Caco-2 (cell line): ENCODE measurements around the gene FIZ1. TPM values are rescaled to one million over a fixed set of nuclear protein-coding genes. Genes with fewer than 3 reads are reported as not detected.

ENCODE experiments used
- BruUV-seq: library from RNA; stranded (reverse); fragments of 400-500 nt; replicated peaks from 2 replicates; lab custom pipeline; 2021; lab: Mats Ljungman, UMichigan
- CTCF ChIA-PET: fragments of 300-600 bp; sonication (Branson Sonifier 250); formaldehyde crosslinking; loops from one replicate; lab custom pipeline; 2022; ENCODE audit warnings: antibody characterized with exemption; lab: Charles Lee
- POLR2A ChIA-PET: fragments of 300-600 bp; sonication (Branson Sonifier 250); formaldehyde crosslinking; loops from one replicate; lab custom pipeline; 2022; ENCODE audit warnings: antibody characterized with exemption; lab: Charles Lee
- DNase-seq, 2 experiments: peaks; one replicate each; pipeline versions ENCODE4 v3.0.0 to v3.0.0-alpha.2; 2020 to 2022
- H3K27me3 ChIP-seq: replicated peaks from 2 replicates; pipeline ENCODE4 v1.6.0; 2011; ENCODE audit warnings: low read length; ENCODE audit not compliant: control insufficient read depth, insufficient read depth
- H3K36me3 ChIP-seq: 2 replicates; pipeline ENCODE4 v1.5.1; 2011; ENCODE audit warnings: low read length; ENCODE audit not compliant: control insufficient read depth, insufficient read depth
- H3K4me1 ChIP-seq: fragments of 250-450 bp; sonication (Bioruptor Pico); 2 replicates; pipeline ENCODE4 v1.5.1; 2020; ENCODE audit warnings: mild to moderate bottlenecking
- H3K4me3 ChIP-seq: 2 replicates; pipeline ENCODE4 v1.5.1; 2011; ENCODE audit warnings: low read depth, mild to moderate bottlenecking, control low read depth, low read length
- H3K9me3 ChIP-seq: fragments of 250-450 bp; sonication (Bioruptor Pico); 2 replicates; pipeline ENCODE4 v1.5.1; 2020; ENCODE audit warnings: mild to moderate bottlenecking, moderate library complexity
- H3K27ac Mint-ChIP-seq: one replicate; pipeline ENCODE4 v1.8.0; 2022; ENCODE audit warnings: mixed read lengths; ENCODE audit not compliant: unreplicated experiment
- H3K27me3 Mint-ChIP-seq: one replicate; pipeline ENCODE4 v1.8.0; 2022; ENCODE audit warnings: mixed read lengths; ENCODE audit not compliant: insufficient read depth, unreplicated experiment
- H3K36me3 Mint-ChIP-seq: one replicate; pipeline ENCODE4 v1.8.0; 2022; ENCODE audit warnings: mild to moderate bottlenecking, mixed read lengths; ENCODE audit not compliant: insufficient read depth, unreplicated experiment
- H3K4me1 Mint-ChIP-seq: one replicate; pipeline ENCODE4 v1.8.0; 2022; ENCODE audit warnings: low read depth, mixed read lengths; ENCODE audit not compliant: unreplicated experiment
- H3K4me3 Mint-ChIP-seq: one replicate; pipeline ENCODE4 v1.8.0; 2022; ENCODE audit warnings: mild to moderate bottlenecking, moderate library complexity, mixed read lengths; ENCODE audit not compliant: unreplicated experiment
- H3K9me3 Mint-ChIP-seq: one replicate; pipeline ENCODE4 v1.8.0; 2022; ENCODE audit warnings: mixed read lengths; ENCODE audit not compliant: unreplicated experiment
- CTCF ChIP-seq, 2 experiments: fragments of 200-600 bp in 1 of 2; IDR thresholded peaks; 1 replicate in 1 of 2; 2 replicates in 1 of 2; pipeline versions ENCODE4 v1.5.1 to v1.8.0; 2011 to 2022; ENCODE audit warnings: antibody characterized with exemption in 1 of 2, control low read depth in 1 of 2, inconsistent platforms in 1 of 2, low read depth in 1 of 2, low read length in 1 of 2, mild to moderate bottlenecking in 1 of 2, moderate library complexity in 1 of 2; ENCODE audit not compliant: insufficient read depth in 1 of 2, severe bottlenecking in 1 of 2, unreplicated experiment in 1 of 2
- intact Hi-C: fragments of 100-400 bp; cut with micrococcal nuclease; formaldehyde crosslinking; loops from one replicate; pipeline ENCODE4 v1.10.0; 2022; ENCODE audit not compliant: unreplicated experiment
- total RNA-seq: library from RNA; stranded (reverse); gene quantifications from 2 replicates; pipeline ENCODE4 v1.2.3, GENCODE V29; 2022

The FIZ1 gene
- total RNA-seq, 1 experiment from 2014 or later, result 27.2 TPM

- peaks cover 18% of the 10 kb centered on the region for H3K9me3 Mint-ChIP-seq
- no peak overlapping the region for H3K4me3 Mint-ChIP-seq
- H3K27me3 ChIP-seq, result no peaks in the 10 kb centered on the region
- H3K9me3 ChIP-seq, result no peaks in the 10 kb centered on the region
- no peak for TF ChIP-seq CTCF (IDR thresholded peaks at IDR 0.05; ENCODE audit: insufficient read depth in 1 of 2, low read depth in 1 of 2, low read length in 1 of 2, severe bottlenecking in 1 of 2, unreplicated experiment in 1 of 2)
- peak overlapping the region; percentile 65 for H3K27ac Mint-ChIP-seq
- no TSS peak for BruUV-seq
- H3K4me3 ChIP-seq, result no peak overlapping the region
- H3K4me1 Mint-ChIP-seq, result peaks cover 27% of the 10 kb centered on the region
- no peaks in the 10 kb centered on the region for H3K36me3 Mint-ChIP-seq
- H3K27me3 Mint-ChIP-seq, result no peaks in the 10 kb centered on the region
- H3K4me1 ChIP-seq, result peaks cover 39% of the 10 kb centered on the region
- intact Hi-C loops, result no loop called here
- no peaks in the 10 kb centered on the region for H3K36me3 ChIP-seq
- ChIA-PET POLR2A (interaction anchor here (0.6 kb wide), 1 partner anchor 389 kb away, joined by 19 read pairs; no protein-coding TSS in a partner anchor), CTCF (no interaction called here)
- DNase-seq, result no peak
These were observed 53.3 kb downstream of the FIZ1 start for GRCh38 chr19:55546011-55546410.

DNA sequence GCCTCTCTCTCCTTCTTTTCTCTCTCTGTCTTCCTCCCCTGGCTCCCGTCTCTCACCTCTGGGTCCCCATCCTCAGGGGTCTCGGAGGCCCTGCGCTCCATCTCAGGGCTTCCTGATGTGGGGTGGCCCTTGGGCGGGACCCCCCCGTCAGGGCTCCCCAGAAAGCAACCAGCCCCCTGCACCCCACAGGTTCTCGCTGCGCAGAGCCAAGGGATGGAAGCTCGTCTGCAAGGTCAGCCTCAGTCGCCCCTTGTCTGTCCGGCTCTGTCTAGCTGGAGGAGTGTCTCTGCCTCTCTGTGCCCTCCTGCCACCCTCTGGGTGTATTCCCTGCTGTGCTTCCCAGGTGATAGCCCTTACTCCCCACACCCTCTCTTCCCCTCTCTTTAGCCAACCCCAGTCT, 53.9 kb downstream of the FIZ1 start, which contains the start of gene SBK3:
Gene SBK3 (minus strand): TSS at position 101 of the 400 bp plus-strand sequence. CDS start 0 bp downstream, at position 101.
- no peak for DNase-seq
- Histone ChIP-seq H3K4me1 (peaks cover 39% of the 10 kb centered on the region), H3K4me3 (no peak within 1 kb of the TSS), H3K36me3 (no peaks in the 10 kb centered on the region), H3K9me3 (no peaks in the 10 kb centered on the region), H3K27me3 (no peaks in the 10 kb centered on the region)
- CTCF ChIA-PET, result interaction anchor here (0.8 kb wide), 1 partner anchor 59 kb away, joined by 3 read pairs; no protein-coding TSS in a partner anchor
- H3K27ac Mint-ChIP-seq, result peak within 1 kb of the TSS; percentile 65
- H3K4me3 Mint-ChIP-seq, result peak within 1 kb of the TSS; percentile 6
- H3K27me3 Mint-ChIP-seq, result no peaks in the 10 kb centered on the region
- no peak for TF ChIP-seq CTCF (IDR thresholded peaks at IDR 0.05; ENCODE audit: insufficient read depth in 1 of 2, low read depth in 1 of 2, low read length in 1 of 2, severe bottlenecking in 1 of 2, unreplicated experiment in 1 of 2)
- H3K4me1 Mint-ChIP-seq, result peaks cover 27% of the 10 kb centered on the region
- H3K36me3 Mint-ChIP-seq, result no peaks in the 10 kb centered on the region
- POLR2A ChIA-PET, result interaction anchor here (0.6 kb wide), 1 partner anchor 389 kb away, joined by 19 read pairs; no protein-coding TSS in a partner anchor
- no TSS peak for BruUV-seq
- intact Hi-C loops, result no loop called here
- peaks cover 18% of the 10 kb centered on the region for H3K9me3 Mint-ChIP-seq

DNA sequence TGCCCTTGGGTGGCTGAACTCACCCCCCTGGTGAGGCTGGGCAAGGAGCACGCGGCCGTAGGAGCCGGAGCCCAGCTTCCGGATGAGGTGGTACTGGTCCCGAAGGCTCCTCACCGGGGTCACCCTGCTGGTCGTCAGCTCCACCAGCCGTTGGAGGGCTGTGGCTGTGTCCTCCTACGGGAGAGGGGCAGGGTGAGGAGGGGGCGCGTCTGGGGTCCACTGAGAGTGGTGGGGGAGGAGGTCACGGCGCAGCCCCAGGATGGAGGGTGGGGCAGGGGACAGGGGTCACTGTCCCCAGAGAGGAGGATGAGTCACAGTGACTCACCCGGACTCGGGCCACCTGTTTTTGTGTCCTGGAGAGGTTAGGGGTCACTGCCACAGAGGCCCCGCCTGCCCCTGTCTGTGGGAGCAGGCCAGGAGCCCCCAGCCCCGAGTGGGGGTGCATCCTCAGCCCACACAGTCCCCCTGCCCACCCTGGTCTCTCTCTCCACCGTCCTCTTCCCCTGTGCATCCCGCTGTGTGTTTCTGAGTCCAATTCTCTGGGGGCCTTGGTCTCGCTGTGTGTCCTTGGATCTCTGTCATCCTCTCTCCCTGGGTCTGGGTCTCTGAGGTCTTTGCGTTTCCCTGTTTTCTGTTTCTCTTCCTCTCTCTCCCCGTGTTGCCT, 54.4 kb downstream of the FIZ1 start:
- Histone ChIP-seq H3K9me3 (no peaks in the 10 kb centered on the region), H3K4me3 (no peak overlapping the region), H3K36me3 (no peaks in the 10 kb centered on the region), H3K27me3 (no peaks in the 10 kb centered on the region), H3K4me1 (peaks cover 39% of the 10 kb centered on the region)
- no peak for TF ChIP-seq CTCF (IDR thresholded peaks at IDR 0.05; ENCODE audit: insufficient read depth in 1 of 2, low read depth in 1 of 2, low read length in 1 of 2, severe bottlenecking in 1 of 2, unreplicated experiment in 1 of 2)
- ChIA-PET CTCF (interaction anchor here (0.8 kb wide), 1 partner anchor 59 kb away, joined by 3 read pairs; no protein-coding TSS in a partner anchor), POLR2A (no interaction called here)
- Mint-ChIP-seq H3K4me3 (peak overlapping the region; percentile 6), H3K9me3 (peaks cover 18% of the 10 kb centered on the region), H3K4me1 (peaks cover 27% of the 10 kb centered on the region), H3K27ac (peak overlapping the region; percentile 65), H3K27me3 (no peaks in the 10 kb centered on the region), H3K36me3 (peaks cover 1% of the 10 kb centered on the region)
- no peak for DNase-seq
- intact Hi-C loops, result no loop called here
- no TSS peak for BruUV-seq
